HG02623 (cell line): ENCODE results near the gene PPY.
"Not testable (repeated sequence)": the region's sequence is repeated elsewhere in the genome, so short reads cannot be mapped to it uniquely, and the experiment has no call there.

ENCODE experiments used
- ATAC-seq: cut with Tn5 transposase; IDR thresholded peaks from one replicate; pipeline ENCODE4 v1.9.1; 2021; ENCODE audit warnings: moderate library complexity; ENCODE audit not compliant: unreplicated experiment

PPY gene

DNA sequence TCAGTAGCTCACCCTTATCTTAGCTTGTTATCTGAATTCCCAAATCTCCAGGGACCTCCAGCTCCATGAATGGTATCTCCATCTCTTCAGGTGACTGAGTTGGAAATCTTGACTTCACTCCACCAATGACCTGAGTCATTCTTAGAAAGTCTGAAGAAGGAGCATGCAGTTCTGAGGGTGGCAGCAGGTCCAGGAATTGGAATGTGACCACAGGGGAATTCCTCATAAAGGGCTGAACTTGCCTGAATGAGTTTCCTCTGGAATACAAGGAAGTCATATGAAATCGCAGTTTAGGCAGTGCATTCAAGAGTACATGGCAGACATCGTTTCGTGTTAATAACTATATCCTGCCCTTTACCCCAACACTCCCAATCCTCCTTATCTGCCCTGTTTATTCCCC is 24.0 kb upstream of the PPY start:
- ATAC-seq = no peak

DNA sequence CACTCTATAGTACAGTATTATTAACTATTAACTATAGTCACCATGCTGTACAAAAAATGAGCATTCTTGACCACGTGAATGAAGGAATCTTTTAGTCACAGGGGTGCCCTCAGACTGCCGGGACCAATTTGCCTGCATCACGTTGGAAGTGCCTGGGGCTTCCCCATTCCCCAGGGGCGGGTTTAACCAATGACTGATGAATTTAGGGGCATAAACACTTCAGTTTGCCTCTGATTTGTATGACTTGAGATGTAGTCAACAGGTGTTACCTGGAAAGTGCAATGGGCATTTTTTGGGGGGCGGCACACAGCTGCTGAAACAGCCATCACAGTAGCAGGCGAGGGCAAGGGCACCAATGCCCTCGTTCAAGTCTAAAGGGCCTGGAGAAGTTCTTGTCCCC is 20.2 kb upstream of the PPY start:
- no peak for ATAC-seq

DNA sequence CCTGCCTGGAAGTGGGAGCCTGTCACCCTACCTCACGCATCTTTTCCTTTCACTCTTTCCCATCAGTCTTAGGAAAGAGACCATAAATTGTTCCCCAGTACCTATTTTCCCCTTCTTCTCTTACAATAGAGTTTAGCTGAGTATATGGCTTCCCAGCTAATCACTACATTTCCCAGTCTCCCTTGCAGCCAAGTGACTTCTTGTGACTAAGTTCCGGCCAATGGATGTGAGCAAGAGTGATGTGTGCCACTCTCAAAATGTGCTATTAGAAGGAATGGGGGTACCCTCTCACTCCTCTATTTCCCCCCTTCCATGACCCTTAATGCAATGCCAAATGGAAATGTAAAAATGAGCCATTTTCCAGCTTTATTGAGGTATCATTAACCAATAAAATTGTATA is 19.7 kb upstream of the PPY start:
- ATAC-seq = no peak

DNA sequence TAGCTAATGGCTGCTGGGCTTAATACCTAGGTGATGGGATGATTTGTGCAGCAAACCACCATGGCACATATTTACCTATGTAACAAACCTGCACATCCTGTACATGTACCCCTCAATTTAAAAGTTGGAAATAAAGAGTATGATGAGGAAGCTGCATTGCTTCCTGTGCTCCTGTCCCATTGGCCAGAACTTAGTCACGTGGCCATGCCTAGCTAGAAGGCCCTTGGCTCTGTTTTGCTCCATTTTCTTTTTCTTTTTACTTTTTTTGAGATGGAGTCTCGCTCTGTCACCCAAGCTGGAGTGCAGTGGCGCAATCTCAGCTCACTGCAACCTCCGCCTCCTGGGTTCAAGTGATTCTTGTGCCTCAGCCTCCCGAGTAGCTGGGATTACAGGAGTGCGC is 19.0 kb upstream of the PPY start:
- not testable (repeated sequence) for ATAC-seq

DNA sequence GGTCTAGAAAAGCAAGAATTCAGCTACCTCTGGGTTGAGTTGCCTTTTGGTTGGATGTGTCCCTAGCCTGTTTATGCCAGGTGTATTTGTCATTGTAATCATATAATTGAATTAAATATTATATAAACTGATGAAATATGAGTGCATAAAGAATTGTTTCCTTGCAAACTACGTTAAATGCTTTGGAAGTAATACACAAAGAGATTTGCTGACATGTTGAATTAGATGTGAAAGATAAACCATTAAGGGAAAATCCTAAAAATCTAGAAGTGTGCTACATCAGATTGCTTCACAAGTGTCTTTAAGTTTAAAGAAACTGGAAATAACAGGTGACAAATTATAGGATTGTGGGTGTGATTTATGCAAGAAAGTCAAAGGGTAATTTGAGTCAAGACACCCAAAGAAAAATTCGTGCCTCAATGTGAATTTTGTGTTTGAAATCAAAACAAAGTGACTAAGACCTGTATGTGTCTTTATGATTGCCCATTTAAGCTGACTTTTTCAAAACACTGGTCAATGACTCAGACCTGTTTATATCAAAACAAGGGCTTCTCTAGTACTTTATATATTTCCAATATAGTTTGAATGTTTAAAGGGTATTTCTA is 16.6 kb upstream of the PPY start:
- ATAC-seq = no peak

DNA sequence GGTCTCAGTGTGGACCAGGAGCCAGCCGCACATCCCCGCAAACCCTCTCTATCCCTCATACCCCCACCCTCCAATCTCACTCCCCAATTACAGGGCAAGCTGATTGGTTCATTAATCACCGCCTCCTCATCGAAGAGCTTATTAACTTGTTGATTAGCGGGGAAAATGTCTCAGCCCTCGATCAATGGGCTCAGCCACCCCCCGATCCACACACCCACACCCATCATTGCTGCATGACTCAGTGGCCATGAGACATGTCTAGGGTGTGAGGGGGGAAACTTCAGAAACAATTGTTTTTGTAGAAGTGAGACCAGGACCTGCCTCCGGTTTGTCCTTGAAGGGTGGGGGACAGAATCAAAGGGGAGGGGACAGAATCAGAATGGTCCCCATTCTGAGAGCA is 13.9 kb upstream of the PPY start:
- no peak for ATAC-seq

DNA sequence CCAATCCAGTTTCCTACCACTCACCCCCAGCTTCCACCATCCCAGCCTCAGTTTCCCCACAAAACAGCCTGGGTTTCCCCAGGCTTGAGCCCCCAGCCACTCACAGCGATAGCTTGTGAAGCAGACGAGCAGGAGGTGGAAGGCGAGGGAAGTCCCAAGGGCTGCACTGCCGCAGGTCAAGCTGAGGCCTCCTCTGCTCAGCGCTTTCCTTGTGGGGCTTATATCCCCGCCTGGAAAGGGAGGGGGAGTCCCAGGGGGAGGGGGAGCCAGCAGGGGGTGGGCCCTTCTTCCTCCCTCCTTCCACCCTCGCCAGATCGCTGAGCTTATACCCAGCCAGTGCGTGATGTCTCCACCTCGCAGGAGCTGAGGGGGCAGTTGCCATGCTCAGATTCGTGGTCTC is 11.5 kb upstream of the PPY start, which contains the start of gene PYY:
Gene PYY, minus strand, starts transcription at position 195 of the 400 bp plus-strand sequence. CDS start 457 bp downstream, outside the sequence.
- ATAC-seq = no peak

DNA sequence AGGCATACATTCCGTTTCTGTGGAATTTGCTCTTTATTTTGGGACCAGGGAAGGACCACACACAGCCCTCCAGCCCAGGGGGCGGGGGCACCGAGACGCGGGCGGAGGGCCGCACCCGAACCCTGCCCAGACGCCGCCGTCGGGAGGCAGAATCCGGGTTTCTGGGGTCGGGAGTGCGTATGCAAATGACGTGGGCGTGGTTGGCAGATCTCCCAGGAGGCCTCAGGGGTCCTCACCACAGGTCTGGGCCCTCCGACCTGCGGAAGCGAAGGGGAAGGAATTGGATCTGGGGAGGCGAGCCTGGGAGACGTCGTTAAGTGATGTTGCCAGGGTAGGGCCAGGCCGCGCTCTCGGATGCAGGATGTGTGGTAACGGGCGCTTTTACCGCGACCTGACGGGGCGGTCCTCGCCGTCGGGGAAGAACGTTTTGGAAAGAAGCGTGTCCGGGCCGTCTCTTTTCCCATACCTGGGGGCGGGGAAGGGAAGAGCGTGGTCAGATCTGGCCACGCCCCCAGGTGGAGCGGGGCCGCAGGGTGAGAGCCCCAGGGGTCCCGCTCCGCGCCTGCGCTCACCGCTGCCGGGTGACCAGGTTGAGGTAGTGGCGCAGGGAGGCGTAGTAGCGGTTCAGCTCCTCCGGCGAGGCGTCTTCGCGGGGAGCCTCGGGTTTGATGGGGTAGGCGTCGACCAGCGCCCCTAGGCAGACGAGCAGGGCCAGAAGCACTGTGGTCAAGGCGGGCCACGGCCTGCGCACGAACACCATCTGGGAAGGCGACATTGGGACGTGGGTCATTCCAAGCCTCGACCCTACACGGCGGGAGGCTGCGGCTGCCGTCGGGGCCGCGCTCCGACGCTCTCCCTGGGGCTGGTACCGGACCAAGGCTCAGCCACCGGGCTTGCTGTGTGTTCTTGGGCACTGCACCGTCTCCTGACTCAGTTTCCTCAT is 10.7 kb upstream of the PPY start:
- ATAC-seq = no peak

DNA sequence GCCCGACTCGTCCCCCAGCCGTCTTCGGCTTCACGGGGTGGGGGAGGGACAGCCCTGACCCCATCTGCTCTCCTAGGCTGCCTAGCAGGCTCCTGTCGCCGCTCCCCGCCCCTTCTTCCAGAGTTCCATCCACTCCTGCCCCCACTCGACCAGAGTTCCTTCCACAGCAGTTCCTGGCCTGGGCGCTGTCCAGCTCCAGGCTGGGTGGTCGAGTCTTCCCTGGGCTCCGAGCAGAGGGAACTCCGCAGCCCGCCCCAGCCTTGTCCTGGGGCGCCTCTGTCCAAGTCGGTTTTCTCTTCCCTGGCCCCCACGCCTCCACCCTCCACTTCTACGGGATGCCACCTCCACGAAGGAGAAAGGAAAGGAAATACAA is 10.1 kb upstream of the PPY start:
- ATAC-seq = no peak

DNA sequence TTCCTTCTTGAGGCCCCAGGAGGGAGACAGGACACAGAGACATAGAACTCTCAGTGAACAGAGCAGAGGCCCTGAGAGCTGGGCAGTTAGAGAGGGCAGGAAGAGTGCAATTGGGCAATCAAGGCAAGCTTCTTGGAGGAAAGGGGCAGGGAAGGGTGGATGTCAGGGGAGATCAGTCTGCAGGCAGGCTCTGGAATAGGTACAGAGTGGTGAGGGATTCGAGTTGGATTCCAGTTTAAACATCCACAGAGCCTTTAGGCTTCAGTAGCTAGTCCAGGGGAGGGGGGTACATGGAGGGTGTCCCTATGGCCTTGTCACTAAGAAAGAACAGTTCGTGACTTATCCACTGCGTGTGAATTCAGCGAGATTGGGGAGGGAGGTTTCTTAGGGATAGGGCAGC is 9.5 kb upstream of the PPY start:
- no peak for ATAC-seq

DNA sequence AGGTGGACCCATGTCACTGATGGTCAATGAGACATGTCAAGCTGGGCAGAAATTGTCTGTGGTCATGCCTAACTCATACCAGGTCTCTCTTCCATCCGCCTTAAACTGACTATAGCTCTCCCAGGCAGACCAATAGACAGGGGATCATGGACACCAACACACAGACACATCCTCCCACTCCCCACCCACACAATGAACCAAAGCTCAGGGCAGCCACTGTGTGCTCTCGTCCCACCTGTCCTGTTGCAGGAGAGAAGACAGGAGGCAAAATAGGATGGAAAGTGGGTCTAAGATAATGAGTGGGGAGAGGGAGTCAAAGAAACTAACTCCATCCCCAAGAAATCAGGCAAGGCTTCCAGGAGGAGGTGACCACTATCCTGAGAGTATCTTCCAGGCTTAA is 8.3 kb upstream of the PPY start:
- no peak for ATAC-seq

DNA sequence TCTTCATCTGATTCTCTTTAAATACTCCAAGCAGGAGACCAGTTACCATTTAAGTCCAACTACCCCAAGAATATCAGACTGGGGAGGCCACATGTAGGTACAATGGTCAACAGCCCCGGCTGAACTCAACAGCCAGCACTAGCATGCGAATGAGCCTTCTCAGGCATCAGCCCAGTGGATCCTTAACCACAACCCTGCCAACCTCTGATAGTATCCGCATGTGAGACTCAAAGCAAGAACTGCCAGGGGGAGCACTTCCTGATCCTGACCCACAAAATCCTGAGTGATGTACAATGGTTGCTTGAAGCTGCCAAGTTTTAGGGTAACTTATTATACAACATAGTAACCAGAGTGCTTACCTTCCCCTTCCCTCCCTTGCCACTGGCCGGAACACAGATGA is 7.5 kb upstream of the PPY start:
- ATAC-seq = no peak

DNA sequence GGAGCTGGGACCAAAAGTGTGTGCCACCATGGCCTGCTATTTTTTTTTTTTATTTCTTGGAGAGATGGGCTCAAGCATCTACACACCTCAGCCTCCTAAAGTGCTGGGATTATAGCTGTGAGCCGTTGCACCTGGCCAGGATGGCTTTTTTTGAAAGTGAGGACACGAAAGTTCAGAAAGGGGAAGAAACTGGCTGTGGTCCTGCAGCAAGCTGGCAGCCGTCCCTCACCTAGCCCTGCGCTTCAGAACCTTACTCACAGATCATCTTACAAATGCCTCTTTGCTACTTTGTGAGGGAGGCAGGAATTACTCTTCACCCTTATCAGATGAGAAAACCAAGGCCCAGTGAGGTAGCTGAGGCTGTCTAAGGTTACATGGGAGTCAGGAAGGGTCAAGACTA is 4.5 kb upstream of the PPY start:
- ATAC-seq = no peak

DNA sequence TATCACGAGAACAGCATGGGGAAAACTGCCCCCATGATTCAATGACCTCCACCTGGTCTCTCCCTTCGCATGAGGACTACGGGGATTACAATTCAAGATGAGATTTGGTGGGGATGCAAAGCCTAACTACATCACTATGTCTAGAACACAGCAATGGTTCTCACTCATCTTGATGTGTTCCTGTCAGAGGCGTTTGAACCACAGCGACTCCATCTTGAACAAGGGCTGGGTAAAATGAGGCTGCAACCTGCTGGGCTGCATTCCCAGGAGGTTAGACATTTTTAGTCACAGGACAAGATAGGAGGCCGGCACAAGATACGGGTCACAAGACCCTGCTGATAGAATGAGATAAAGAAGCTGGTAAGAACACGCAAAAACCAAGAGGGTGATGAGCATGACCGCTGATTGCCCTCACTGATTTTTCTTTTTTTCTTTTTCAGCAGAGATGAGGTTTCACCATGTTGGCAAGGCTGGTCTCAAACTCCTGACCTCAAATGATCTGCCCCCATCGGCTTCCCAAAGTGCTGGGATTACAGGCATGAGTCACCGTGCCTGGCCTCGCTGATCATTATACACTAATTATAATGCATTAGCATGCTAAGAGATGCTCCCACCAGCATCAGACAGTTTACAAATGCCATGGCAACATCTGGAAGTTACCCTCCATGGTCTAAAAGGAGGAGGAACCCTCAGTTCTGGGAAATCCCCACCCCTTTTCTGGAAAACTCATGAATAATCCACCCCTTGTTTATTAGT is 3.0 kb upstream of the PPY start:
- ATAC-seq = no peak

DNA sequence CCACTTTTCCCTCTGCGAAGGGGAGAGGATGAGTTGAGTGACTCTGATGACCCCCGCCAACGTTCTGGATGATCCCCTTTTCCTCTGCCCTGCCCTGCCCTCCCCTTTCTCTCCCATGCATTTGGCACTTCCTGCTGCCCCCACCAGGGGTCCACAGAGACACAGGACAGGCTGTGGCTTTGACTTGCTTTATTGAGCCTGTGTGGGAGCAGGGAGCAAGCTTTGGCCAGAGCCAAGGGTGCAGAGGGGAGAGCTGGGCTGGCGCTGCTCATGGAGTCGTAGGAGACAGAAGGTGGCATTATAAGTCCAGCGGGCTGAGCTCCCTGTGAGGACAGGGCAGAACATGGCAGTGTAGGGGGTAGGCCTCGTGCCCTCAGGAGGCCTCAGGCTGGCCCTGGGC is 1.6 kb downstream of the PPY start:
- no peak for ATAC-seq

DNA sequence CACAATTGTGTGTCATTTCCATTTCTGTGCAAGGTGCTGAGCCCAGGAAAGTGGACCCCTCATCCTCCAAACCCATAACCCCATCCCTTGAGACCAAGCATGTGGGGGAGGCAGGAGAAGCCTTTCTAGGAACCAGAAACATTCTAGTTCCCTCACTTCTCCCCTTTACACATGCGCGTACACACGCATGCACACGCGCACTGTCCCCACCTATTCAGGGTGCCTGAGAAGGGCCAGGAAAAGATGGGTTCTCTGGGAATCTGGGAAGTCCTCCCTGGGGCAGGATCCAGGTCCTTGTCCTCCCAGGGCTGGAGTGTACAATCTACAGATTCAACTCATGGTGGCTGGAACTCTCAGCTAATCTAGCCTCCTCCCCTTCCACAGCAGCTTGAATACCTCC is 2.4 kb downstream of the PPY start:
- ATAC-seq = no peak

DNA sequence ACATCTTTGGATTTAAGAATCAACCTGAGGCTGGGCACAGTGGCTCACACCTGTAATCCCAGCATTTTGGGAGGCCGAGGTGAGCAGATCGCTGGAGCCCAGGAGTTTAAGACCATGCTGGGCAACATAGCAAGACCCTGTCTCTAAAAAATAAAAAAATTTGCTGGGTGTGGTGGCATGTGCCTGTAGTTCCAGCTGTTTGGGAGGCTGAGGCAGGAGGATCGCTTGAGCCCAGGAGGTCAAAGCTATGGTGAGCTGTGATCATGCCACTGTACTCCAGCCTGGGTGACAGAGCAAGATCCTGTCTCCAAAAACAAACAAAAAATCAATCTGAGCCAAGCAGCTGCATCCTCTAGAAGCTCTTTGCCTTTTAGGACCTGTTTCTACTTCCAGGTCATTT is 2.8 kb downstream of the PPY start:
- not testable (repeated sequence) for ATAC-seq

DNA sequence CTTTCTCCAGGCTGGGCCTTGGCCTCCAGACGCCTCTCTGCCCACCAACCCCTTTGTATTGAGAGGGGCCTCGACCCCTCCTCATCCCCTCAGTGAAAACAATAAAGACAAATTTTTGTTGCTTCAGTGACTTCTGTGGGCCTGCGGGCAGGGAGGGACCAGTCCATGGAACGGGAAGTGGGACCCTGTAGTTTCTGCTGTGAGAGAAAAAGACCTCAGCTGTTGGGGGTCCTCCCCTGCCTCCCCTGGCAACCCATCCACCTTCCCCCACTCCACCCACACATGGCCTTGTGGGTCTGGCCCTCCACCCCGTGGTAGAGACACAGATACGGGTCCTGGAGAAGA is 3.5 kb downstream of the PPY start:
- no peak for ATAC-seq

DNA sequence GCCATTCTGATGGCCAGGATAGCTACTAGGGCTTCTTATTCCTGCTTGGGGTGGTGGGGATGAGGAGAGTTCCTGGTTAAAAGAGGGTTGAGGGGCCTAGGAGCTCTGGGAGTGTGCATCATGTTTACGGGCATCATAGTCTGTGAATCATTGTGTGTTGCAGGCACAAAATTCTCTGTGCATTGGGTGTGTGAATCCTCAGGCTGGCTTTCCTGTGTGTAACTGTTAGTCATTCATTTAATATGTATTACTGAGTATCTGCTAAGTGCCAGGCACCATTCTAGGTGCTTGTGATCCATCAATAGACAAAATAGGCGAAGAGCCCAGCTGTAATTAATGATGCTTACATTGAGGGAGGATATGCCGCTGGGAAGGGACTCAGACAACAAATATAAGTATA is 5.8 kb downstream of the PPY start:
- ATAC-seq = no peak

DNA sequence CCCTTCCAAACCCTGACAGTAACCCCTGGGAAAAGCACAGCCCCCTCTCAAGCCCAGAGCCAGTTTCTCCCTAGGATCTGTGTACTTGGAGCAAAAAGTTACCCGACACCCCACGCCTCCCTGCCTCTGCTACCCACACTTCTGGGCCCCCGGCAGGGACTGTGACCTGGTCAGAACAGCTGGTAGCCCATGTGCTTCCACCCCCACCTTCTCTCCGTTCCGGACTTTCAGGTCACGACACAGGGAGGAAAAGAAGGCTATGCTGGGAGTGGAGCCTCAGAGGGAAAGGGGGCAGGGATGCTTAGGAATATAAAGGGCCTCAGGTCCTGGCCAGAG is 6.4 kb downstream of the PPY start:
- no peak for ATAC-seq

DNA sequence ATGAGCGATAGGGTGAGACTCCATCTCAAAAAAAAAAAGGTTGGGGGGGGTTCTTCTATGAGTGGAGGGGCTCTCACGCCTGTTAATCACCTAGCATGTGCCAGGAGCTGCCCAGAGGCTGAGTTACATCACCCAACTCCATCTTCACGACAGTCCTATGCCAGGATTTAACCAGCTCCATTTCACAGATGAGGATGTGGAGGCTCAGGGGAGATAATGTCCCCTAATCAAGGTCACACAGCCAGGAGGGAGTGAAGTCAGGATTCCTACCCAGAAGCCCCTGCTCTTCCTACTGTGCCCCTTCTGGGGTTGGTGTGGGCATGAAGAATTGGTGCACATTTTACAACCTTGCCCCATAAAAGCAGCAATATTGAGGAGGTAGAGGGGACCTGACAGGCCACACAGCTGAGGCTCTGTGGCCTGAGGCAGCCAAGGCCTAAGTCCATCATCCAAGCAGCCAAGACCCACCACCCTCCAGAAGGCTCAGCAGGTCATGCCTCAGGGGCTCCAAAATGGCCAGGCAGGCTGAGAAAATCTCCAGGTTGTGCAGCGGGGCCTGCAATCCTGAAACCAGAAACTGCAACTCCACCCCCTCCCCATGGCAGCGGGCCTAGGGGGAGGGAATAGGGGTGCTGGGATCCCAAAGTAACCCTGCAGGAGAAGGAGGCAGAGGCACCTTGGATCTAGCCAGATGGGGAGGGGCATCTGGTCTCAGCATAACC is 6.9 kb downstream of the PPY start:
- ATAC-seq = no peak
